A549 (cell line): Measurements from ENCODE around the gene RBKS. TPM values are rescaled to one million over a fixed set of nuclear protein-coding genes. Genes with fewer than 3 reads are reported as not detected.

Source experiments
- ATAC-seq, 2 experiments: fragments of 200-7000 bp in 1 of 2; fragments of >200 bp in 1 of 2; cut with Nextera tagmentation in 1 of 2; cut with Tn5 transposase in 1 of 2; 3 replicates each; pipeline versions ENCODE4 v1.8.0 to v1.9.1; 2018 to 2020; ENCODE audit warnings: mild to moderate bottlenecking in 1 of 2, moderate library complexity in 1 of 2
- CTCF ChIA-PET: fragments of 300-600 bp; sonication (Branson Sonifier 250); formaldehyde crosslinking; extraction: SDS; loops from one replicate; lab custom pipeline; 2021; ENCODE audit warnings: antibody characterized with exemption, inconsistent platforms; lab: Yijun Ruan, JAX
- POLR2A ChIA-PET: fragments of 350-600 bp; formaldehyde crosslinking; extraction: SDS; loops from one replicate; lab custom pipeline; 2021; ENCODE audit warnings: antibody characterized with exemption, inconsistent platforms; lab: Yijun Ruan, JAX
- DNase-seq, 2 experiments: peaks; one replicate each; pipeline versions ENCODE4 v3.0.0 to v3.0.0-alpha.2; 2011 to 2016; ENCODE audit warnings: low read depth in 1 of 2, low spot score in 1 of 2
- FAIRE-seq: peaks from 2 replicates; lab custom pipeline; 2011; peaks lifted over from hg19 to GRCh38; lab: Jason Lieb, UNC
- H3K27ac ChIP-seq, 2 experiments: fragments of >200 bp; sonication (Bioruptor Twin); formaldehyde crosslinking; 3 replicates each; pipeline ENCODE4 v1.5.1; 2016 to 2017
- H3K4me1 ChIP-seq: fragments of >200 bp; sonication (Bioruptor Twin); formaldehyde crosslinking; 3 replicates; pipeline ENCODE4 v1.6.1; 2016
- H3K4me2 ChIP-seq: fragments of >200 bp; sonication (Bioruptor Twin); formaldehyde crosslinking; 3 replicates; pipeline ENCODE4 v1.6.1; 2016
- H3K4me3 ChIP-seq: fragments of >200 bp; sonication (Bioruptor Twin); formaldehyde crosslinking; 3 replicates; pipeline ENCODE4 v1.5.1; 2016
- H3K9me3 ChIP-seq: fragments of >200 bp; sonication (Bioruptor Twin); formaldehyde crosslinking; 3 replicates; pipeline ENCODE4 v1.6.1; 2016
- BHLHE40 ChIP-seq: IDR thresholded peaks from 2 replicates; pipeline ENCODE4 v1.6.1; 2012; ENCODE audit warnings: low read depth, low read length, inconsistent platforms
- CHD2 ChIP-seq: fragments of 150-350 bp; IDR thresholded peaks from 2 replicates; pipeline ENCODE4 v1.6.1; 2014; ENCODE audit warnings: low read length; ENCODE audit not compliant: partially characterized antibody
- CHD4 ChIP-seq: fragments of 200-600 bp; sonication (generic); IDR thresholded peaks from 2 replicates; pipeline ENCODE4 v1.6.1; 2016; ENCODE audit warnings: antibody characterized with exemption, mild to moderate bottlenecking, borderline replicate concordance
- CTCF ChIP-seq: fragments of >200 bp; sonication (Bioruptor Twin); formaldehyde crosslinking; IDR thresholded peaks from 3 replicates; pipeline ENCODE4 v1.5.1; 2016
- ELK1 ChIP-seq: fragments of 150-350 bp; IDR thresholded peaks from 2 replicates; pipeline ENCODE4 v1.6.1; 2014; ENCODE audit warnings: low read depth, mild to moderate bottlenecking, low read length
- ESRRA ChIP-seq: fragments of 150-350 bp; IDR thresholded peaks from 2 replicates; pipeline ENCODE4 v1.6.1; 2014; ENCODE audit warnings: mild to moderate bottlenecking, low read length, borderline replicate concordance
- FOSB ChIP-seq: fragments of 250-450 bp; sonication (Bioruptor Pico); IDR thresholded peaks from 2 replicates; pipeline ENCODE4 v1.5.0; 2020; ENCODE audit warnings: mild to moderate bottlenecking, moderate library complexity
- FOSL2 ChIP-seq, 2 experiments: fragments of 450-650 bp in 1 of 2; fragments of >200 bp in 1 of 2; sonication (Bioruptor Twin) in 1 of 2; formaldehyde crosslinking; IDR thresholded peaks; 2 replicates each; pipeline versions ENCODE4 v1.5.0 to v1.6.1; 2016 to 2020; ENCODE audit warnings: mild to moderate bottlenecking in 1 of 2, moderate library complexity in 1 of 2
- FOXS1 ChIP-seq: fragments of 250-450 bp; sonication (Bioruptor Pico); IDR thresholded peaks from 2 replicates; pipeline ENCODE4 v1.5.0; 2020; ENCODE audit warnings: mild to moderate bottlenecking, moderate library complexity
- HDAC2 ChIP-seq: fragments of 200-600 bp; sonication (generic); IDR thresholded peaks from 2 replicates; pipeline ENCODE4 v1.6.1; 2016
- HES2 ChIP-seq: fragments of >200 bp; sonication (Bioruptor Twin); formaldehyde crosslinking; IDR thresholded peaks from 2 replicates; pipeline ENCODE4 v1.6.1; 2016
- HOXA7 ChIP-seq: fragments of 250-450 bp; sonication (Bioruptor Pico); IDR thresholded peaks from 2 replicates; pipeline ENCODE4 v1.5.0; 2020; ENCODE audit warnings: mild to moderate bottlenecking, moderate library complexity
- JUN ChIP-seq, 2 experiments: fragments of >200 bp; sonication (Bioruptor Twin); formaldehyde crosslinking; IDR thresholded peaks; 2 replicates in 1 of 2; 3 replicates in 1 of 2; pipeline ENCODE4 v1.6.1; 2016 to 2017
- MAZ ChIP-seq: fragments of 150-350 bp; IDR thresholded peaks from 2 replicates; pipeline ENCODE4 v1.6.1; 2014; ENCODE audit warnings: antibody characterized with exemption, low read depth, low read length, borderline replicate concordance
- MYC ChIP-seq: IDR thresholded peaks from 2 replicates; pipeline ENCODE4 v1.6.1; 2012; ENCODE audit warnings: mild to moderate bottlenecking, inconsistent platforms, low read length, improper control_type of control experiment, borderline replicate concordance
- NFE2L2 ChIP-seq: fragments of 150-350 bp; conservative IDR thresholded peaks from 2 replicates; pipeline ENCODE4 v1.6.1; 2014; ENCODE audit warnings: low read length
- NR3C1 ChIP-seq: fragments of >200 bp; sonication (Bioruptor Twin); formaldehyde crosslinking; IDR thresholded peaks from 3 replicates; pipeline ENCODE4 v1.6.1; 2017
- PHF8 ChIP-seq: fragments of 200-600 bp; sonication (generic); IDR thresholded peaks from 2 replicates; pipeline ENCODE4 v1.6.1; 2016; ENCODE audit warnings: low read depth, mild to moderate bottlenecking, antibody characterized with exemption, moderate library complexity, borderline replicate concordance
- POLR2AphosphoS2 ChIP-seq: conservative IDR thresholded peaks from 2 replicates; pipeline ENCODE4 v1.6.1; 2012; ENCODE audit warnings: low read length, improper control_type of control experiment, inconsistent platforms
- RARB ChIP-seq: fragments of 250-450 bp; sonication (Bioruptor Pico); IDR thresholded peaks from 2 replicates; pipeline ENCODE4 v1.8.0; 2021; ENCODE audit warnings: mild to moderate bottlenecking, moderate library complexity
- RFX5 ChIP-seq: fragments of 450-650 bp; IDR thresholded peaks from 2 replicates; pipeline ENCODE4 v1.7.1; 2014; ENCODE audit warnings: antibody characterized with exemption, mild to moderate bottlenecking, moderate library complexity
- RNF2 ChIP-seq: fragments of 200-600 bp; sonication (generic); IDR thresholded peaks from 2 replicates; pipeline ENCODE4 v1.6.1; 2016; ENCODE audit warnings: low read depth, mild to moderate bottlenecking, antibody characterized with exemption, moderate library complexity, borderline replicate concordance
- SREBF2 ChIP-seq: fragments of 450-650 bp; IDR thresholded peaks from 2 replicates; pipeline ENCODE4 v1.6.1; 2014; ENCODE audit warnings: mild to moderate bottlenecking, moderate library complexity
- TFCP2L1 ChIP-seq: fragments of 250-450 bp; sonication (Bioruptor Pico); IDR thresholded peaks from 2 replicates; pipeline ENCODE4 v1.5.0; 2021; ENCODE audit warnings: mild to moderate bottlenecking
- TP53 ChIP-seq: fragments of 250-450 bp; sonication (Bioruptor Pico); IDR thresholded peaks from 2 replicates; pipeline ENCODE4 v1.5.0; 2021; ENCODE audit warnings: mild to moderate bottlenecking, moderate library complexity
- ZC3H11A ChIP-seq: fragments of 450-650 bp; IDR thresholded peaks from 2 replicates; pipeline ENCODE4 v1.6.1; 2014; ENCODE audit warnings: antibody characterized with exemption, mild to moderate bottlenecking
- ZFP36 ChIP-seq: fragments of 450-650 bp; IDR thresholded peaks from 2 replicates; pipeline ENCODE4 v1.6.1; 2014; ENCODE audit warnings: borderline replicate concordance; ENCODE audit not compliant: partially characterized antibody
- WGBS: methylation state at CpG from one replicate; pipeline ENCODE4 v1.1.6; 2017; ENCODE audit errors: missing lambda C conversion rate; 5-methylcytosine and 5-hydroxymethylcytosine counted together
- polyA plus RNA-seq, 4 experiments: library from polyadenylated mRNA; depleted of rRNA in 3 of 4; stranded (reverse); fragments of >200 nt; fragmentation: RNase III in 1 of 4; extraction: RNeasy Plus Mini Kit Qiagen cat#74134 plus additional on column Dnase treatment in 1 of 4; gene quantifications; 2 replicates in 3 of 4; 3 replicates in 1 of 4; pipeline ENCODE4 v1.2.3, GENCODE V29; 2011 to 2017
- TF ChIP-seq, protein P1 (sequence below): IDR thresholded peaks from 2 replicates; pipeline ENCODE4 v1.6.1; 2012; ENCODE audit warnings: low read depth, borderline replicate concordance

The RBKS gene
- polyA plus RNA-seq, 2 of the 4 experiments (the other 2 are of a cell fraction), result 7.6 to 8.5 TPM

- no peak overlapping the region; a peak in 2 of 6 replicates for H3K27ac ChIP-seq
- no peak for ATAC-seq
- WGBS, result 79% methylated on average over 3 of the region's 3 CpGs
- POLR2A ChIA-PET, result no interaction called here
- no peak for FAIRE-seq
- H3K9me3 ChIP-seq, result no peaks in the 10 kb centered on the region
- no peak for TF ChIP-seq PHF8
- TF ChIP-seq HES2, result no peak
- no peak for TF ChIP-seq HOXA7 (CRISPR knock-in tag)
- no peak for TF ChIP-seq ZC3H11A
- TF ChIP-seq RFX5, result no peak
- no peak for TF ChIP-seq CHD4
- TF ChIP-seq BHLHE40, result no peak
- TF ChIP-seq CHD2, result no peak
- no peak for TF ChIP-seq FOSB (CRISPR knock-in tag)
- no peak for TF ChIP-seq NFE2L2
- no peak for TF ChIP-seq FOXS1 (CRISPR knock-in tag)
- no peak for TF ChIP-seq TP53 (CRISPR knock-in tag)
- TF ChIP-seq, all 56 proteins: peak for 0
- Histone ChIP-seq H3K4me1 (peaks cover 33% of the 10 kb centered on the region), H3K4me2 (peak overlapping the region; percentile 82; the same call in 1 of the 3 replicates), H3K4me3 (no peak overlapping the region)
- CTCF ChIA-PET, result interaction anchor here (1.2 to 1.8 kb wide), 2 partner anchors 139 to 169 kb away, joined by 4 read pairs; no protein-coding TSS in a partner anchor
- no peak for DNase-seq
Measured at GRCh38 chr2:27893006-27893405, 2.8 kb upstream of the RBKS start.

- ATAC-seq (no peak), DNase-seq (peak; percentile 18 to 27), FAIRE-seq (peak; percentile 54)
- Histone ChIP-seq H3K27ac (peak overlapping the region; percentile 94 to 97), H3K9me3 (no peaks in the 10 kb centered on the region), H3K4me3 (peak overlapping the region; percentile 85), H3K4me2 (peak overlapping the region; percentile 82), H3K4me1 (peaks cover 47% of the 10 kb centered on the region)
- WGBS, result 43% methylated on average over 5 of the region's 5 CpGs
- ChIA-PET CTCF (interaction anchor here (1.8 kb wide), 1 partner anchor 138 kb away, joined by 4 read pairs; no protein-coding TSS in a partner anchor), POLR2A (interaction anchor here (1.5 to 2.2 kb wide), 3 partner anchors 64 to 501 kb away, joined by 4 to 15 read pairs (median 11); partner anchors contain the start of gene FOSL2)
- no peak for TF ChIP-seq RFX5
- TF ChIP-seq MYC, result no peak
Measured at GRCh38 chr2:27891673-27892105, 1.5 kb upstream of the RBKS start.

- peak overlapping the region; percentile 85 for H3K4me3 ChIP-seq
- H3K27ac ChIP-seq, result peak overlapping the region; percentile 94 to 97
- H3K4me1 ChIP-seq, result peaks cover 52% of the 10 kb centered on the region
- CTCF ChIA-PET, result no interaction called here
- 14% methylated on average over 23 of the region's 24 CpGs for WGBS
- FAIRE-seq, result no peak
- peak; percentile 52 to 60 for ATAC-seq
- H3K9me3 ChIP-seq, result no peaks in the 10 kb centered on the region
- H3K4me2 ChIP-seq, result peak overlapping the region; percentile 82
- peak; percentile 80 to 94 for DNase-seq
- POLR2A ChIA-PET, result interaction anchor here (1.0 to 2.2 kb wide), 9 partner anchors 20 to 502 kb away, joined by 3 to 15 read pairs (median 6); partner anchors contain the start of genes FOSL2 and MRPL33
- no peak for TF ChIP-seq FOSL2 (IDR thresholded peaks at IDR 0.05)
- peak; percentile 70 for TF ChIP-seq FOSL2 (CRISPR knock-in tag; IDR thresholded peaks at IDR 0.05)
- TF ChIP-seq ZFP36, result no peak
- no peak; a peak in 2 of 5 replicates for TF ChIP-seq JUN (IDR thresholded peaks at IDR 0.05)
- TF ChIP-seq CTCF, result no peak
- TF ChIP-seq, protein P1, sequence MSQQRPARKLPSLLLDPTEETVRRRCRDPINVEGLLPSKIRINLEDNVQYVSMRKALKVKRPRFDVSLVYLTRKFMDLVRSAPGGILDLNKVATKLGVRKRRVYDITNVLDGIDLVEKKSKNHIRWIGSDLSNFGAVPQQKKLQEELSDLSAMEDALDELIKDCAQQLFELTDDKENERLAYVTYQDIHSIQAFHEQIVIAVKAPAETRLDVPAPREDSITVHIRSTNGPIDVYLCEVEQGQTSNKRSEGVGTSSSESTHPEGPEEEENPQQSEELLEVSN, result peak; percentile 75; the same call in 1 of the 2 replicates
- no peak for TF ChIP-seq SREBF2
- no peak for TF ChIP-seq ELK1
- no peak for TF ChIP-seq TFCP2L1
- TF ChIP-seq POLR2AphosphoS2, result no peak
- no peak for TF ChIP-seq RFX5
- TF ChIP-seq RARB, result no peak
- TF ChIP-seq ZC3H11A, result 0 out of 2 replicates have a peak, but pooled peaks have one; percentile 9
- TF ChIP-seq BHLHE40, result 0 out of 2 replicates have a peak, but pooled peaks have one; percentile 37
- no peak for TF ChIP-seq RNF2
- no peak for TF ChIP-seq NR3C1
- no peak for TF ChIP-seq HDAC2
- TF ChIP-seq ESRRA, result no peak; the same call in 1 of the 2 replicates
- peak; percentile 24; the same call in 1 of the 2 replicates for TF ChIP-seq NFE2L2
- TF ChIP-seq MAZ, result no peak
- no peak for TF ChIP-seq HES2
- TF ChIP-seq HOXA7 (CRISPR knock-in tag), result peak; percentile 86; the same call in 1 of the 2 replicates
Measured at GRCh38 chr2:27890924-27891672, 911 bp upstream of the RBKS start.
